ENCODE results near the gene CEACAM3.

The CEACAM3 gene

DNA sequence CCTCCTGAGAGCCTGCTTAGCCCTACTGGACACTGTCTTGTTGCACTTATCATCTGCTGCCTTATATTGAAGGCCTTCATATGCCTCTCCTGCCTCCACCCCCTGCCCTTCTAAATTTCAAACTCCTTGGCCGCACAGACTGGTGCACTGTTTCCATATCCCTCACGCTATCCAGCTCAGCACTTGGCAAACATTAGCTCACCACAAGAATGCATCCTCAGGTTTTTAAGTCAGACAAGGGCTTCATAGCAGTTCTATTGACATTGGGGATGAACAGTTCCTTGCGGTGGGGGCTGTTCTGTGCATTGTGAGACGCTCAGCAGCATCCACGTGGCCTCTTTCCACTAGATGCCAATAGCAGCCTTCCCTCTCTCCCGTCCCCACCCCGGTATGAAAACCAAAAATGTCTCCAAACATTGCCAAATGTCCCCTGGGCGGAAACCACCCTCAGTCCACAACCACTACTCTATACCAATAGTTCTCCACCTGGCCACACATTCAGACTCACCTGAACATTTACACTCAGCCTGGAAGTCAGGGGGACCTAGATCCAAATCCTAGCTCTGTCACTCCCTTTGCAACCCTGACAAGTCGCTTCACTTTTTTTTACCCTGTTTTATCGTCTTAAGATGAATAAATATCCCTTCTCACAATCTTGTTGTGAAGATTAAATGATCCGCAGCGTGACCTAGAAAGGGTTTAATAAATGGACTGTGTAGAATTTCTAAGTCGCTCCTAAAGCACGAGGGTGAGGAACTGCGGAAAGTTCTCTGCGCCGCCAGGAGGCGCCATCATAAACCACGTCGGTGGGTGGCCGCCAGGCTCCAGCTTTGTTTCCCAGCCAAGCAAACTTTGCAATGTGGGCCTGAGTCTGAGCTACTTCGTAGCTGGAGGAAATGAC, 3.6 kb upstream of the CEACAM3 start:
- DNase-seq, result peak in 10 of 56 donors; percentile 0 to 41 (median 14)

- no peak for DNase-seq
These were observed 3.0 kb upstream of the CEACAM3 start for GRCh38 chr19:41793414-41793727.

DNA sequence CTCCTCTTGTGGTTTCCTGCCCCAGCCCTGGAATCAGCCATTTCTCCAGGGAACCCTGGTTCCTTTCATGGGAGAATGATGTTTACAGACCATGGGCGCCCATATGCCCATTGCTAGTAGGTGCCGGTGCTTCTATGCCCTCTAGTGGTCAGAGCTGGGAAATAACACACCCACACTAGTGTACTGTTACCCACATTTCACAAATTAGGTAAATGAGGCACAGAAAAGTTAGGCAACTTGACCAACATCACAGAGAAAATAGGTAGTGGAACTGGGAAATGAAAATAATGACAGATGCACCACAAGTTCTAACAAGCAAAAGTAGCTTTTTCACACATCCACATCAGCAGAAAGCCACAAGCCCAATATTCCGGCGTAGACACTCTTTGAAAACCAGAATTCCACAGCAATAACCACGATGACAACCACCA, 1.3 kb upstream of the CEACAM3 start:
- DNase-seq, result peak in 8 of 56 donors; percentile 2 to 41 (median 7)

DNA sequence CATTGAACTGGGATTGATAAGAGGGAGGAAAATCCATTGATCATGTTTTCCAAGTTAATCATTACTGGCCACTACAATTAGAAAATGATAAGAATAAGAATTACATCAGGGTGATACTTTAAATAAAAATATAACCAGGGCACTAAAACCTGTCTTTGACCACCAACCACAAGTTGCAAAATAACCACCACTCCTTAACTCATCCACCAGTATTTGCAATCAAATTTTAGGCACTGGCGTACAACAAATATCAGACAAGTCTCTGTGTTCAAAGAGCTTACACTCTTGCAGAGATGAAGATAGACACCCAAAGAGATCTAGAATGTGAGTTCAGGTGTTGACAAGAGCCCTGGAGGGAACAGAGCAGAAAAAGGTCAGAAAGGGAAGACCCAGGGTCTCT, 514 bp downstream of the CEACAM3 start:
- DNase-seq, result no peak

DNA sequence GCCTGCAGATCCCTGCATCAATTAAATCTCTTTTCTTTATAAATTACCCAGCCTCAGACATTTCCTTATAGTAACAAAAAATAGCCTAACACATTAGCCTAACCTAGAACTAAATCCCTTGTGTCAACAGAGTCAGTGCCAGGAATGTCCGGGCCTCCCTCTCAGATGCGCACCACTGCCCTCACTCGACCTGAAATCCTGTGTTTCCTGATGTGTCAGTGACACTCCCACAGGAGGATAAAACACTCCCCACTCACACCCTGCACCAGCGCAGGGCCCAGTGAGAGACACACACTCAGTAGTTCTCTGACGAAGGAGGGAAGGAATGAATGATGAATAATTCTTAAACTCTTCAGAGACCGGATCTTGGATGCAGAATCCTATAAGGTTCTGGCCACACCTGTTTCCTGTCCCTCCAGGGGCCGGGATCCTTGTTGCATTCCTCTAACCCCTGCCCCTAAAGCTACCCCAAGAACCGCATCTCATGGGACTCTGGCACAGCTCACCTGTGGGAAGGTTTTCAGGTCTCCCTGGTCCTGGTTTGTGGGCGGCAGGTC, 3.1 kb downstream of the CEACAM3 start:
- DNase-seq, result no peak

DNA sequence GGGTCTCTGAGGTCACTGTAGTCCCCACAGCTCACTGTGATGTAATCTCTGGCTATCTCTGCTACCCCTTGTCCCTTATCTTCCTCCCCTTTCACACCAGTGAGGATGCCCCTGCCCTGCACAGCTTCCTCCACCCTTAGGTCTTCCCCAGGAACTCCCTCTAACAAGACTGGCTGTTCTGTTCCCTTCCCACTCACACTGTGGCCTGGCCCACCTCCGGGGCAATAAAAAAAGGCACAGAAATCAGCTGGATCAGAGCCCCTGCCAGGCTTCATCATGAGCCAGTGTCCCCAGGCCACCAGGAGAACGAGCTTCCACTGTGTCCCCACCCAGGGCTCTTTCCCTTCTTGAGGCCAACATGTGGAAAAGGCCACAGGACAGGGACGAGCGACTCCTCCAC, 4.6 kb downstream of the CEACAM3 start:
- DNase-seq, result no peak

GRCh38 chr19:41801792-41802211, 5.4 kb downstream of the CEACAM3 start:
- no peak for DNase-seq

DNA sequence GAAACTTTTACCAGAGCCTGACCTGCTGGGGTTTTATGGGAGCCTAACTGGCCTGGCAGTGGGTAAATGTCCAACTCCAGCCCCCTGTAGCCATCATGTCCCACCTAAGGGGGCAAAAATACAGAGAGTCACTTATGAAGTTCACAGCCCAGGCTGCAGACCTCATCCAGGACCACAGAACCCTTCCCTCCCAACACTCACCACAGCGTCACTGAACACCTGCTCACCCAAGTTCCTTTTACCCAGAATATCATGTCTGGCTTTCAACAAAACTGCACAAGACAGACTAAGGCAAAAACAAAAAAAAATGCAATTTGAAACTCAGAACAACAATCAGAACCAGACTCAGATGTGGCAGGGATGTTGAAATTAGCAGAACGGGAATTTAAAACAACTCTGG, 6.4 kb downstream of the CEACAM3 start:
- no peak for DNase-seq

DNA sequence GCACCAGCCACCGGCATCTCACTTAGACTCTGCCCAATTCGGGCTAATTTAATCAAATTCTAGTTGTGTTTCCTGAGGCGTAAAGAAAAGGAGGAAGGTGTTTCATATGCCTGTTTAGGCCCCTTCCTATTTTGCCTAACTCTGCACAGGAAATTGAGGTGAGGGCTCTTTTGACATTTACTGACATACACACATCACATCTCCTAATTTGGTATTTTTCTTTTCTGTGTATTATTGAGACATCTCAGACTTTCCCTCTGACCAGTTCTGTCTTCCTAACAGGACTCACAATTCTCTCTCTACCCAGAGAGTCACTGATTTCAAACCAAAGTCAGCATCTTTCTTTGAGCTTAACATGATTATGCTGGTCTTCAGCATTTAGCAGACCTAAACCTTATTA, 7.9 kb downstream of the CEACAM3 start:
- no peak for DNase-seq

DNA sequence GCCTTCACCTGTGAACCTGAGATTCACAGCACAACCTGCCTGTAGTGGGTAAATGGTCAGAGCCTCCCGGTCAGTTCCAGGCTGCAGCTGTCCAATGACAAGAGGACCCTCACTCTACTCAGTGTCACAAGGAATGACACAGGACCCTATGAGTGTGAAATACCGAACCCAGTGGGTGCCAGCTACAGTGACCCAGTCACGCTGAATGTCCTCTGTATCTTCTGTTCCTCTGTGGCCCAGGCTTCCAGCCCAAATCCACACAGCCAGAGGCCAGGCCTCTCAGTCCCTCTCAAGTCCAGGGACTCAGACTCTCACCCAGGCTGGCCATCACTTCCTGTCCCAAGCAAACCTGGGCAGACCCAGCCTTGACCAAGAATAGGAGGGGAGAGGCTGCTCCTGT, 10.8 kb downstream of the CEACAM3 start:
- no peak for DNase-seq

GRCh38 chr19:41808663-41809566, 12.5 kb downstream of the CEACAM3 start:
- no peak for DNase-seq

DNA sequence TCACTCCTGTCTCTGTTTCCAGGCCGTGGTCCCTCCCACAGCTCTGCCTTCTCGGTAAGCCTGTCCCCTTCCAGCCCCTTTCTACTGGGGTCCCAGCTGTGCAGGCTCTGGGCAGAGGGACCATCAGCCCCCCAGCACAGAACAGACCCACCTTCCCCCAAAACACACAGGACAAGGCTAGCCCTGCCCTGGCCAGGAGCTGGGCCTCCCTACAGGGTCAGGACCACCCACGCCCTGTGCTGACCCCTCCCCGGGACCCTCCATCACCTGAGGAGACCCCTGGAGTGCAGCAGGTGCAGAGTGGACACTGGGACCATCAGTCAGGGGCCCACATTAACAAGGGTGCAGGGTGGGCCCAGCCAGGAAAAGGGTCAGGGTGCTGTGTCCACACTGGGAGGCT, 13.9 kb downstream of the CEACAM3 start:
- DNase-seq, result no peak

DNA sequence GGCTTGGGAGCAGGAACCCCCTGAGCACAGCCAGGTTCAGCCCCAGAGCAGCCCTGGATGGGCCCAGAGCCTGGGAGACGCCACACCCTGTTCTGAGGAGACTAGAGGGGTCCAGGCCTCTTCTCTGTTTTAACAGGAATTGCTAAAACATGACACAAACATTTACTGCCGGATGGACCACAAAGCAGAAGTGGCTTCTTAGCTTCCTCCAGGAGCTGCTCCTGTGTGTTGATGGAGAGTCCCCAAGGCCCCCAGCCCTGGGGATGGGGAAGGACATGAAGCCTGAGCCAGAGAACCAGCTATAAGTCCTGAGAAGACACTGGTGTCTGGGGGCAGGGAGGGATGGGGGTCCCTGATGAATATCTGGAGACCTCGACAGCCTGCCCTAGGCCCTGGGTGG, 14.6 kb downstream of the CEACAM3 start:
- DNase-seq, result peak in 13 of 56 donors; percentile 0 to 40 (median 11)

GRCh38 chr19:41811981-41812380, 15.6 kb downstream of the CEACAM3 start:
- DNase-seq, result no peak

DNA sequence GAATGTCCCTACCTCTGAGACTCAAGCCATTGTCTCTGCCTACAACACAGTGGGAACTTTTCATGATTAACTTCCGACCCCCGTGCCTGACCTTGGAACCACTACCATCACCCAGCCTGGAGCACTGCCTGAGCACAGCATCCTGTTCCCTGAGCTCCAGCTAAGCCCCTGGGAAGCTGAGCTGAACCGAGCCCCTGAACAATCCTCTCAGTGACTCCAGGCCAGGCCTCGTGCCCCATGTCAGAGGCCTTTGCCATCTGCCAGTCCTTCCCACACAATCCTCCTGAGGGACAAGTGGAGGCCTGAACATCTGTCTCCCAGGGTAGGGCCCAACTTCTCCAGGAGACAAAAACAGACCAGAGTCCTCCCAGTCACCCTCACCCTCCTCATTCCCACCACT, 17.5 kb downstream of the CEACAM3 start:
- DNase-seq, result no peak

DNA sequence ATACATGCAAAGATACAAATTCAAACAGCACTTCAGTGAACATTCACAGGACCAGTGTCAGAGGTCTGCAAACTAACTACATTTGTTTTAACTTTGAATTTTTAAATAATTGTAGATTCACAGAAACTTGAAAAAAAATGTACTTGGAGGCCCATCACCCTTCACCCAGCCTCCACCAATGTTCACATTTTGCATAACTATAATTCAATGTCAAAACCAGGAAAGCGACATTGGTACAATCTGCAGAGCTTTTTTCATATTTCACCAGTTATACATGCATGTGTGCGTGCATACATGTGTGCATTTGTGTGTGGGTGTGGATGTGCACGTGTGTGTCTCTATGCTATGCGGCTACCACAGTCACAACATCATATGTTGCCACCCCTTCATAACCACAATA, 18.9 kb downstream of the CEACAM3 start:
- no peak for DNase-seq

GRCh38 chr19:41816761-41817160, 20.4 kb downstream of the CEACAM3 start:
- DNase-seq, result no peak

DNA sequence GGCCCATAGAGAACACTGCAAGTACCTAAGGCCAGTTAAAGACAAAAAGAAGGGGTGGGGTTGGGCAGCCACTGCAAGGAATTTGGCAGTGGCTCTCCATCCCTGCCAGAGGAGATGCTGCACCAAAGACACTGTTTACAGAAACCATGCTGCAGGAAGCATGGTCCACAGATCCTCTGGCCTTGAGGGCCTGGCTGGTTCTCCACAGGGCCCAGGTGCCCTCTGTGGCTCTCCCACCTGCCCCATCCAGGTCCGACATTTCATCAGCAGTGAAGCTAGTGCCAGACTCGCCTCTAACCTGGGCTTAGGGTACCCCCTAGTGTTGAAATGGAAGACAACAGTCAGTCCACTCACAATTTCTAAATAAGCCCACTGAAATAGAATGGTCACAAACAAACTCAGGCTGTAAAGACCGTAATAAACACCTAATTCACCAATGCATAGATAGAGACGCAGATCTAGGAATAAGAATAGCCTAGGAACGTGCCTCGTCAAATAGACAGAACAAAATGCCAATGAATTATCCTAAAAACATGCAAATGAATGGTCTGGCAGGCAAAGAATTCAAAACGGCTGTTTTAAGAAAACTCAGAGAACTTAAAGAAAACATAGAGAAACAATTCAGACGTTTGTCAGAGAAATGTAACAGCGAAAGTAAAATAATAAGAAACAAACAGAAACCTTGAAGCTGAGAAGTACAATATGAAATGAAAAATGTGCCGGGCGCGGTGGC, 24.8 kb downstream of the CEACAM3 start:
- DNase-seq, result peak in 5 of 56 donors; percentile 2 to 14 (median 9)

GRCh38 chr19:41837981-41838708, 41.8 kb downstream of the CEACAM3 start:
- DNase-seq, result no peak

DNA sequence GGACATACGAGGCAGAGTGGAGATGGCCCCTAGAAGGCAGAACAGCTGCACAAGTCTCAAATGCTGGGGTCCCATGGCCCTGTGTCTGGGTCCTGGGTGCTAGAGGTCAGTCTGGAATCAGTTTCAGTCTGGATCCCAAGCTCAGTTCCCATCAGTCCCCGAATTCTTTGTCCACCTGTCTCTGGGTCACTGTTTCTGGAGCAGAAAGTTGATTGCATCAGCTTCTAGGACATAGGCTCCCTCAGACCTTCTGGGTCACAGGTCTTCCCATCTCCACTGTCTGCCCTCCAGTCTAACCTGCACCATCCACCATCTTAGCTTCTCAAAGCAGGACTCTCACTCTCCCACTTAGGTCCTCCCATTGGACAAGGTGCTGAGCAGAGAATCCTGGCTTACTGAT, 42.8 kb downstream of the CEACAM3 start:
- DNase-seq, result no peak

DNA sequence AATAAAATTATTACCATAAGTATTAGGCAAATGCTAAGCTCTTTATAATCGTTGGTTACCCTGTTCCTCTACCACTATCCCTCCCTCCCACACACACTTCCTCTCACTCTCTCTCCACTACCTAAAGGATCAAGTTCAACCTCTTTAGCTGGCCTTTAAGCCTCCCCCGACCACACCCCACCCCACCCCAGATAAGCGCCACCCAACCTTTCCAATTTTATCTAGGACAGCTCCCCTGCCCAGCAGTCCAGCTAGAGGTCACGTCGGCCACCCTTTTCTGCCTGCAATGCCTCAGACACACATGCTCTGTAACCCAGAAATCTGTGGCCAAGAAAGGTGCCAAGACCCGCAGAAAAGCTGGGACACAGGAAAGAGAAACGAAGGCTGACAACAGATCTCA, 47.0 kb downstream of the CEACAM3 start:
- no peak for DNase-seq
